CD4-positive, alpha-beta T cell (primary cell): ENCODE results near the gene MRM1. TPM values are rescaled to one million over a fixed set of nuclear protein-coding genes. Genes with fewer than 3 reads are reported as not detected.

ENCODE experiments used
- ATAC-seq: fragments of 200-7000 bp; cut with Tn5 transposase; one replicate; pipeline ENCODE4 v1.10.0; 2022; ENCODE audit warnings: mild to moderate bottlenecking; ENCODE audit not compliant: poor library complexity
- CTCF ChIA-PET: fragments of 350-600 bp; sonication (Branson Sonifier 250); formaldehyde crosslinking; loops from one replicate; lab custom pipeline; 2021; ENCODE audit warnings: antibody characterized with exemption, inconsistent platforms; lab: Charles Lee
- POLR2A ChIA-PET: fragments of 350-600 bp; sonication (Branson Sonifier 250); formaldehyde crosslinking; loops from one replicate; lab custom pipeline; 2021; ENCODE audit warnings: antibody characterized with exemption, inconsistent platforms; lab: Charles Lee
- DNase-seq, 14 experiments: peaks; one replicate each; pipeline ENCODE4 v3.0.0-alpha.2; 2013 to 2020; ENCODE audit warnings: mixed read lengths in 2 of 14
- H3K27ac ChIP-seq, 2 donors: one replicate each; pipeline versions ENCODE4 v1.5.1 to v1.7.0; 2013; ENCODE audit warnings: low read length in 2 of 2, low read depth in 1 of 2, mild to moderate bottlenecking in 1 of 2
- H3K27me3 ChIP-seq, 2 experiments: 1 replicate in 1 of 2; 2 replicates in 1 of 2; pipeline versions ENCODE4 v1.6.1 to v1.7.0; 2013; ENCODE audit warnings: low read length in 2 of 2, control low read depth in 1 of 2, mild to moderate bottlenecking in 1 of 2, moderate library complexity in 1 of 2; ENCODE audit not compliant: insufficient read depth in 2 of 2, control insufficient read depth in 1 of 2
- H3K36me3 ChIP-seq: one replicate; pipeline ENCODE4 v1.6.1; 2013; ENCODE audit warnings: low read length, control low read depth; ENCODE audit not compliant: insufficient read depth
- H3K4me1 ChIP-seq: one replicate; pipeline ENCODE4 v1.6.1; 2013; ENCODE audit warnings: low read length, control low read depth; ENCODE audit not compliant: insufficient read depth
- H3K4me3 ChIP-seq: one replicate; pipeline ENCODE4 v1.5.1; 2013; ENCODE audit warnings: mild to moderate bottlenecking, low read length, moderate library complexity
- H3K9me3 ChIP-seq, 2 experiments: 1 replicate in 1 of 2; 2 replicates in 1 of 2; pipeline versions ENCODE4 v1.6.1 to v1.7.0; 2013; ENCODE audit warnings: low read length in 2 of 2, mild to moderate bottlenecking in 2 of 2, control low read depth in 1 of 2, moderate library complexity in 1 of 2; ENCODE audit not compliant: control insufficient read depth in 1 of 2, insufficient read depth in 1 of 2
- H3K27ac Mint-ChIP-seq: one replicate; pipeline ENCODE4 v1.8.0; 2020; ENCODE audit warnings: mixed read lengths
- H3K27me3 Mint-ChIP-seq: one replicate; pipeline ENCODE4 v1.8.0; 2021; ENCODE audit warnings: mixed read lengths
- H3K36me3 Mint-ChIP-seq: one replicate; pipeline ENCODE4 v1.8.0; 2021; ENCODE audit warnings: low read depth, mixed read lengths
- H3K4me1 Mint-ChIP-seq: one replicate; pipeline ENCODE4 v1.8.0; 2021; ENCODE audit warnings: low read depth, mixed read lengths
- H3K4me3 Mint-ChIP-seq: one replicate; pipeline ENCODE4 v1.8.0; 2020; ENCODE audit warnings: mild to moderate bottlenecking, mixed read lengths
- H3K9me3 Mint-ChIP-seq: one replicate; pipeline ENCODE4 v1.8.0; 2020; ENCODE audit warnings: mixed read lengths
- CTCF ChIP-seq: fragments of 200-600 bp; IDR thresholded peaks from one replicate; pipeline ENCODE4 v1.8.0; 2022; ENCODE audit warnings: antibody characterized with exemption, mild to moderate bottlenecking
- intact Hi-C, 2 experiments: fragments of 100-400 bp; cut with DNase I in 1 of 2; cut with micrococcal nuclease in 1 of 2; formaldehyde crosslinking; loops; one replicate each; pipeline versions ENCODE4 v1.15.1 to v1.9.0; 2023 to 2025; cut with DNase I, micrococcal nuclease
- total RNA-seq, 174 experiments: library from RNA in 2 of 174; stranded (reverse) in 2 of 174; gene quantifications; one replicate each; pipeline ENCODE4 v1.2.3 and lab custom pipeline; 2021 to 2026

The MRM1 gene
- total RNA-seq, 2 experiments from 2014 or later = 0.81 to 1.1 TPM

- Mint-ChIP-seq H3K36me3 (peaks cover 88% of the 10 kb centered on the region), H3K27ac (no peak overlapping the region), H3K27me3 (no peaks in the 10 kb centered on the region), H3K4me1 (peaks cover 4% of the 10 kb centered on the region), H3K4me3 (no peak overlapping the region), H3K9me3 (no peaks in the 10 kb centered on the region)
- POLR2A ChIA-PET = interaction anchor here (0.6 kb wide), 1 partner anchor 78 kb away, joined by 3 read pairs; no protein-coding TSS in a partner anchor
- Histone ChIP-seq H3K27ac (no peak overlapping the region), H3K27me3 (no peaks in the 10 kb centered on the region), H3K9me3 (no peaks in the 10 kb centered on the region), H3K36me3 (peaks cover 91% of the 10 kb centered on the region), H3K4me3 (no peak overlapping the region), H3K4me1 (no peaks in the 10 kb centered on the region)
- no peak for DNase-seq
- intact Hi-C loops = no loop called here
- no peak for ATAC-seq
- CTCF ChIA-PET = no interaction called here
- TF ChIP-seq CTCF = no peak
Observed at GRCh38 chr17:36583787-36584186, 17.6 kb upstream of the MRM1 start.

GRCh38 chr17:36586138-36586537, 15.2 kb upstream of the MRM1 start:
- Histone ChIP-seq H3K4me3 (no peak overlapping the region), H3K4me1 (peaks cover under 1% of the 10 kb centered on the region), H3K27ac (no peak overlapping the region), H3K27me3 (no peaks in the 10 kb centered on the region), H3K9me3 (no peaks in the 10 kb centered on the region), H3K36me3 (peaks cover 78% of the 10 kb centered on the region)
- ChIA-PET CTCF (interaction anchor here (1.2 kb wide), 1 partner anchor 16 kb away, joined by 3 read pairs; no protein-coding TSS in a partner anchor), POLR2A (no interaction called here)
- peaks cover 15% of the 10 kb centered on the region for H3K4me1 Mint-ChIP-seq
- ATAC-seq (no peak), DNase-seq (no peak)
- no peaks in the 10 kb centered on the region for H3K9me3 Mint-ChIP-seq
- no peak for TF ChIP-seq CTCF
- H3K4me3 Mint-ChIP-seq = no peak overlapping the region
- no peaks in the 10 kb centered on the region for H3K27me3 Mint-ChIP-seq
- intact Hi-C loops = no loop called here
- peaks cover 88% of the 10 kb centered on the region for H3K36me3 Mint-ChIP-seq
- no peak overlapping the region for H3K27ac Mint-ChIP-seq

- CTCF ChIA-PET = interaction anchor here (1.3 kb wide), 1 partner anchor 13 kb away, joined by 4 read pairs; no protein-coding TSS in a partner anchor
- Mint-ChIP-seq H3K4me3 (peak overlapping the region; percentile 87), H3K27me3 (no peaks in the 10 kb centered on the region), H3K36me3 (peaks cover 57% of the 10 kb centered on the region), H3K4me1 (peaks cover 28% of the 10 kb centered on the region), H3K9me3 (no peaks in the 10 kb centered on the region), H3K27ac (peak overlapping the region; percentile 67)
- peaks cover 43% of the 10 kb centered on the region for H3K36me3 ChIP-seq
- no peak overlapping the region for H3K4me3 ChIP-seq
- no peak for ATAC-seq
- DNase-seq = no peak
- intact Hi-C loops = loop anchor here (1.0 to 5.0 kb wide), 5 partner anchors 12 to 103 kb away; partner anchors contain the start of genes GGNBP2 (in 1 of the 2), MYO19 (in 1 of the 2), PIGW (in 1 of the 2) and ZNHIT3 (in 1 of the 2)
- H3K9me3 ChIP-seq = no peaks in the 10 kb centered on the region
- no peaks in the 10 kb centered on the region for H3K27me3 ChIP-seq
- TF ChIP-seq CTCF = no peak
- peaks cover 18% of the 10 kb centered on the region for H3K4me1 ChIP-seq
- POLR2A ChIA-PET = interaction anchor here (0.8 to 1.4 kb wide), 2 partner anchors 11 to 104 kb away, joined by 3 read pairs; partner anchors contain the start of genes MRM1 and ZNHIT3
- H3K27ac ChIP-seq = no peak overlapping the region
Observed at GRCh38 chr17:36590082-36590481, 11.3 kb upstream of the MRM1 start.
